ENCODE measurements around the gene MICAL3. TPM values are rescaled to one million over a fixed set of nuclear protein-coding genes. Genes with fewer than 3 reads are reported as not detected.

The MICAL3 gene
- polyA plus RNA-seq, 2 of the 4 experiments (the other 2 are of a cell fraction), result 20.5 to 30.1 TPM

DNA sequence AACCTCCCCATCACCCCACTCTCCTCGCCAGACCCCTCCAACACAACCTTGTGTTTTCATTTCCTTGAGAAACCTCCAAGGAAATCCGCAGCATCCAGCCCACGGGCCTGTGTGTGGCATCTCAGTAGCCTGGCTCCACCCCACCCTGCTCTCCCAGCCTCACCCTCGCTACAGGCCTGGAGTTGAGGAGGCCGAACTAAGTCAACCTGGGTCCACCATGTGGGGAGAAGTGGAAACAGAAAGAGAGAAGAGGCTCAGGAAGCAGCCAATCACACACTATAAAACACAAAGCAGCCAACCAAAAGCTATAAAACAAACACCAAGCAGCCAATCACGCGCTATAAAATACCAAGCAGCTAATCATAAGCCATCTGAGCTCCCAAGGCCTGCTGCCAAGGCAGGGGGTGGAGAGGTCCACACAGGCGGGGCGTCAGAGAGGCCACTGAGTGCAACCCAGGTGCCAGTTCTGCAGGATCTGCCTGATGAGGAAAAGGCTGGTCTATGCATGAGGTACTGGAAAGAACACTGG is 72.0 kb downstream of the MICAL3 start (continued):
- TF ChIP-seq EHMT2 (IDR thresholded peaks at IDR 0.05; ENCODE audit: low read depth) (no peak), EHF (CRISPR knock-in tag; IDR thresholded peaks at IDR 0.05) (no peak), MAZ (IDR thresholded peaks at IDR 0.05; ENCODE audit: borderline replicate concordance, low read depth, low read length) (no peak), KDM1A (IDR thresholded peaks at IDR 0.05; ENCODE audit: low read depth) (no peak)

DNA sequence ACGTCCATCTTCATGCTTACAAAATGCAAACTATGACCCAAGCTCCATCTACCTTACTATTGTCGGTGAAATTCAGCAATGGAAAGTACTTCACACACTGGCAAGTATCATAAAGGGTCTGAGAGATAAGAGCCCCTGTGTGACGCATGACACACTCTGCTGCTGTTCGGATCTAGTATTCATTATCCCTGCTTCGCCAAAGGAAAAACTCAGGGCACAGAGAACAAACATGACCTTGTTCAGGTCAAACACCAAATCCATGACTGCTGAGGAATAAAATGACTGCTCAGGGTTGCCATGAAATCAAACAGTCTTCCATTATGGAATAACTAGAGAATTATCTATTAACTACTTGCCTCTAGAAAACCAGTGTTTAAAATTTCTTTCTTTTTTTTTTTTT is 73.0 kb downstream of the MICAL3 start:
- H3K27ac ChIP-seq, result peak overlapping the region in 1 of 2 experiments; percentile 40; a peak in 1 of 6 replicates
- H3K9me3 ChIP-seq, result no peaks in the 10 kb centered on the region
- no peak overlapping the region for H3K4me3 ChIP-seq
- ATAC-seq, result no peak
- FAIRE-seq, result no peak
- DNase-seq (ENCODE audit: low read depth in 1 of 2, low spot score in 1 of 2), result no peak
- H3K4me2 ChIP-seq, result no peak overlapping the region
- H3K4me1 ChIP-seq, result peaks cover 45% of the 10 kb centered on the region
- POLR2A ChIA-PET, result no interaction called here
- TF ChIP-seq HDAC2 (IDR thresholded peaks at IDR 0.05), result no peak
- TF ChIP-seq, protein P1, sequence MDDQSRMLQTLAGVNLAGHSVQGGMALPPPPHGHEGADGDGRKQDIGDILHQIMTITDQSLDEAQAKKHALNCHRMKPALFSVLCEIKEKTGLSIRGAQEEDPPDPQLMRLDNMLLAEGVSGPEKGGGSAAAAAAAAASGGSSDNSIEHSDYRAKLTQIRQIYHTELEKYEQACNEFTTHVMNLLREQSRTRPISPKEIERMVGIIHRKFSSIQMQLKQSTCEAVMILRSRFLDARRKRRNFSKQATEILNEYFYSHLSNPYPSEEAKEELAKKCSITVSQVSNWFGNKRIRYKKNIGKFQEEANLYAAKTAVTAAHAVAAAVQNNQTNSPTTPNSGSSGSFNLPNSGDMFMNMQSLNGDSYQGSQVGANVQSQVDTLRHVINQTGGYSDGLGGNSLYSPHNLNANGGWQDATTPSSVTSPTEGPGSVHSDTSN (IDR thresholded peaks at IDR 0.05), result no peak
- TF ChIP-seq CEBPB (IDR thresholded peaks at IDR 0.05), result no peak
- CTCF ChIA-PET, result interaction anchor here (2.3 kb wide), 1 partner anchor 9 kb away, joined by 12 read pairs; no protein-coding TSS in a partner anchor
- WGBS (ENCODE audit: missing lambda C conversion rate), result 93% methylated on average over 5 of the region's 5 CpGs

DNA sequence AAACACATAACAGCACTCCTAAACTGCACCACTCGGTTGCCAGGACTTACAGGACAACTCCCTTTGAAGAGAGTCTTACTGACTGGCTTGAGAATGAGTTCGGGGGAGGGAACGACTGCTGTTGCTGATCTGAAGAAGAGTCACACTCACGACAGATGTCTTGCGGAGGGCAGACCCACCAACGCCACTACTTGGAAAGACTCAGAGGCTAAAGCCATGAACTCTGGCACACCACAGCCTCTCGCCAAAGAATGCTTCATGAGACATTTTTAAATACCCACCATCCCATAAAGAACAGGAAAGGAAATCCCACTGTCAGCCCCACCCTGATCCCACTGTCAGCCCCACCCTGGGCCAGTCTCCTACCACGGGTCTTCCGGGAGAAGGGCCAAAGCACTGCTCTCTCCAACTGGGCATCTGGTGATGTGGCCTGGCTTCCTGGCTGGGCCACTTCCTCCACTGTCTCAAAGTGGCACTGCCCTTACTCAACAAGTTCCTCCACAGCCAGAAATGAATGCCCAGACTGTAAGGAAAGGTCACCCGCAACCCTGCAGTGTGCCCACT is 73.6 kb downstream of the MICAL3 start:
- CTCF ChIA-PET, result interaction anchor here (1.8 to 2.3 kb wide), 2 partner anchors 9 to 125 kb away, joined by 5 to 12 read pairs; no protein-coding TSS in a partner anchor
- H3K27ac ChIP-seq, result peak overlapping the region in 1 of 2 experiments; percentile 40; a peak in 2 of 6 replicates
- WGBS (ENCODE audit: missing lambda C conversion rate), result 94% methylated on average over 8 of the region's 10 CpGs

DNA sequence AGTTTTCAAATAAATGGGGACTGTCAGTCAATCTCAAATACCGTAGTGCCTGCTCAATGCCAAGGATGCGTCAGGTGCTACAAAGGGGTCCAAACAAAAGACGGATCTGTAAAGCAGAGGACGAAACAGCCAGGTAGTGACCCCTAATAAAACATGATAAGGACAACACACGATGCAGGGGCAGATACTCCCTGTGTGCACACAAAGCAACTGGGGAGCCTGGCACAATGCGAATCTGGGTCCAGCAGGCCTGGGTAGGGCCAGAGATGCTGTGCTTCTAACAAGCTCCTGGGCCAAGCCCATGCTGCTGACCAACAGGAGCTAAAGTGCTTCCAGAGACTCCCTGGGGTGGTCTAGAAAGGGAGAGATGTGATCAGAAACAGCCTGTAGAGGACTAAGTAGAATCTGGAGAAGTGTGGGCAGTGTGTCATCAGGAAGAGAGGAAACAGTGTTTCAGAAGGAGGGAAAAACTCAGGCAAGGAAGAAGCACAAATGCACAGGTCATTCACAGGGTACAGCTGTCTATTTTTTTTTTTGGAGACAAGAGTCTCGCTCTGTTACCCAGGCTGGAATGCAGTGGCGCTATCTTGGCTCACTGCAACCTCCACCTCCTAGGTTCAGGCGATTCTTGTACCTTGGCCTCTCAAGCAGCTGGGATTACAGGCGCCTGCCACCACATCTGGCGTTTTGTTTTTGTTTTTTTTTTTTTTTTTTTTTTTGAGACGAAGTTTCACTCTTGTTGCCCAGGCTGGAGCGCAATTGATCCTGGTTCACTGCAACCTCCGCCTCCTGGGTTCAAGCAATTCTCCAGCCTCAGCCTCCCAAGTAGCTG is 74.5 kb downstream of the MICAL3 start:
- WGBS (ENCODE audit: missing lambda C conversion rate), result 89% methylated on average over 14 of the region's 14 CpGs
- CTCF ChIA-PET, result interaction anchor here (1.8 to 2.3 kb wide), 2 partner anchors 10 to 126 kb away, joined by 5 to 12 read pairs; no protein-coding TSS in a partner anchor
- POLR2A ChIA-PET, result no interaction called here
- no peak for DNase-seq (ENCODE audit: low read depth in 1 of 2, low spot score in 1 of 2)
- Histone ChIP-seq H3K27ac (no peak overlapping the region; a peak in 1 of 6 replicates), H3K9me3 (no peaks in the 10 kb centered on the region), H3K4me2 (no peak overlapping the region), H3K4me1 (peaks cover 34% of the 10 kb centered on the region), H3K4me3 (no peak overlapping the region)
- ATAC-seq, result no peak
- FAIRE-seq, result no peak
- no peak for TF ChIP-seq SREBF2 (IDR thresholded peaks at IDR 0.05)
- TF ChIP-seq, protein P2, sequence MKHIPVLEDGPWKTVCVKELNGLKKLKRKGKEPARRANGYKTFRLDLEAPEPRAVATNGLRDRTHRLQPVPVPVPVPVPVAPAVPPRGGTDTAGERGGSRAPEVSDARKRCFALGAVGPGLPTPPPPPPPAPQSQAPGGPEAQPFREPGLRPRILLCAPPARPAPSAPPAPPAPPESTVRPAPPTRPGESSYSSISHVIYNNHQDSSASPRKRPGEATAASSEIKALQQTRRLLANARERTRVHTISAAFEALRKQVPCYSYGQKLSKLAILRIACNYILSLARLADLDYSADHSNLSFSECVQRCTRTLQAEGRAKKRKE (CRISPR knock-in tag; IDR thresholded peaks at IDR 0.05; ENCODE audit: low read depth), result no peak
- TF ChIP-seq, protein P1 (IDR thresholded peaks at IDR 0.05), result no peak
- no peak for TF ChIP-seq CEBPB (IDR thresholded peaks at IDR 0.05)
- TF ChIP-seq, protein P3, sequence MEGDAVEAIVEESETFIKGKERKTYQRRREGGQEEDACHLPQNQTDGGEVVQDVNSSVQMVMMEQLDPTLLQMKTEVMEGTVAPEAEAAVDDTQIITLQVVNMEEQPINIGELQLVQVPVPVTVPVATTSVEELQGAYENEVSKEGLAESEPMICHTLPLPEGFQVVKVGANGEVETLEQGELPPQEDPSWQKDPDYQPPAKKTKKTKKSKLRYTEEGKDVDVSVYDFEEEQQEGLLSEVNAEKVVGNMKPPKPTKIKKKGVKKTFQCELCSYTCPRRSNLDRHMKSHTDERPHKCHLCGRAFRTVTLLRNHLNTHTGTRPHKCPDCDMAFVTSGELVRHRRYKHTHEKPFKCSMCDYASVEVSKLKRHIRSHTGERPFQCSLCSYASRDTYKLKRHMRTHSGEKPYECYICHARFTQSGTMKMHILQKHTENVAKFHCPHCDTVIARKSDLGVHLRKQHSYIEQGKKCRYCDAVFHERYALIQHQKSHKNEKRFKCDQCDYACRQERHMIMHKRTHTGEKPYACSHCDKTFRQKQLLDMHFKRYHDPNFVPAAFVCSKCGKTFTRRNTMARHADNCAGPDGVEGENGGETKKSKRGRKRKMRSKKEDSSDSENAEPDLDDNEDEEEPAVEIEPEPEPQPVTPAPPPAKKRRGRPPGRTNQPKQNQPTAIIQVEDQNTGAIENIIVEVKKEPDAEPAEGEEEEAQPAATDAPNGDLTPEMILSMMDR (IDR thresholded peaks at IDR 0.05), result no peak
- no peak for TF ChIP-seq JUNB (IDR thresholded peaks at IDR 0.05)
- TF ChIP-seq GATA3 (IDR thresholded peaks at IDR 0.05; ENCODE audit: borderline replicate concordance), result no peak
- no peak for TF ChIP-seq RFX5 (IDR thresholded peaks at IDR 0.05)
- TF ChIP-seq FOSL2 (IDR thresholded peaks at IDR 0.05), result no peak
- TF ChIP-seq FOSL2 (CRISPR knock-in tag; IDR thresholded peaks at IDR 0.05), result no peak
- TF ChIP-seq, protein P4, sequence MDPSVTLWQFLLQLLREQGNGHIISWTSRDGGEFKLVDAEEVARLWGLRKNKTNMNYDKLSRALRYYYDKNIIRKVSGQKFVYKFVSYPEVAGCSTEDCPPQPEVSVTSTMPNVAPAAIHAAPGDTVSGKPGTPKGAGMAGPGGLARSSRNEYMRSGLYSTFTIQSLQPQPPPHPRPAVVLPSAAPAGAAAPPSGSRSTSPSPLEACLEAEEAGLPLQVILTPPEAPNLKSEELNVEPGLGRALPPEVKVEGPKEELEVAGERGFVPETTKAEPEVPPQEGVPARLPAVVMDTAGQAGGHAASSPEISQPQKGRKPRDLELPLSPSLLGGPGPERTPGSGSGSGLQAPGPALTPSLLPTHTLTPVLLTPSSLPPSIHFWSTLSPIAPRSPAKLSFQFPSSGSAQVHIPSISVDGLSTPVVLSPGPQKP (IDR thresholded peaks at IDR 0.05; ENCODE audit: low read depth, low read length), result no peak
- TF ChIP-seq EHF (CRISPR knock-in tag; IDR thresholded peaks at IDR 0.05), result no peak

More for the DNA sequence above, 73.6 kb downstream of the MICAL3 start:
- no peak for TF ChIP-seq HOXA7 (CRISPR knock-in tag; IDR thresholded peaks at IDR 0.05)
- no peak for TF ChIP-seq PHF8 (IDR thresholded peaks at IDR 0.05; ENCODE audit: borderline replicate concordance, low read depth)
- no peak for TF ChIP-seq EP300 (IDR thresholded peaks at IDR 0.05)
- TF ChIP-seq, protein P4 (IDR thresholded peaks at IDR 0.05; ENCODE audit: low read depth, low read length), result no peak
- TF ChIP-seq POLR2AphosphoS2 (conservative IDR thresholded peaks at IDR 0.05; ENCODE audit: low read length), result no peak
- no peak for TF ChIP-seq CEBPB (IDR thresholded peaks at IDR 0.05)
- no peak for TF ChIP-seq BHLHE40 (IDR thresholded peaks at IDR 0.05; ENCODE audit: low read depth, low read length)
- no peak for TF ChIP-seq RARB (CRISPR knock-in tag; IDR thresholded peaks at IDR 0.05)
- TF ChIP-seq HOXB13 (CRISPR knock-in tag; IDR thresholded peaks at IDR 0.05; ENCODE audit: low read depth), result no peak
- no peak for TF ChIP-seq TFCP2L1 (CRISPR knock-in tag; IDR thresholded peaks at IDR 0.05)
- POLR2A ChIA-PET, result no interaction called here
- no peaks in the 10 kb centered on the region for H3K9me3 ChIP-seq
- peaks cover 43% of the 10 kb centered on the region for H3K4me1 ChIP-seq
- H3K4me3 ChIP-seq, result no peak overlapping the region
- DNase-seq (ENCODE audit: low read depth in 1 of 2, low spot score in 1 of 2), result no peak
- no peak for FAIRE-seq
- ATAC-seq, result no peak
- no peak overlapping the region for H3K4me2 ChIP-seq
